ENCODE results near the gene DPP4.

DPP4 gene

DNA sequence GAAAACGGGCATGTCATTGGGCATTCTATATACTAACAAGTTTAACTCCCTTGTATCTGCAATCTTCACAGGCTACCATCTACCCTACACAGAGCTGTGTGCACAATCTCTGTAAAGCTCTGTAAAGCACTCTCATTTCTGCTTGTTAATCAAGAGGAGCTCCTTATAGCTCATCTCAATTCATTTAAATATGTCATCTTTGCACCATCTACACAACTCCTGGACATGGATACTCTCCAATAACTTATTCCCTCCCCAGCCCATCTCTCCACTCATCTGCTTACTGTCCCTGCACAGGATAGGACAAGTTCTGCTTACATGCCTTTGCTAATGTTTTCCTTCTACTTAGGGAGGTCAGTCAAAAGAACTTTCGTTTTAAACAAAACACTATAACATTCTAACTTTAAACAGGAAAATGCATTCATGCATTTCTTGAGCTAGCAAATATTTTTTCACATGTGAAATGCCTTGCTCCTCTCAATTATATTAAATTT is 61.4 kb downstream of the DPP4 start:
- no peak overlapping the region for H3K27ac ChIP-seq (ENCODE audit: low read depth, low read length)
- H2AK5ac ChIP-seq (ENCODE audit: low read length) = no peak overlapping the region
- no peak overlapping the region for H2BK120ac ChIP-seq (ENCODE audit: low read depth, low read length)
- H4K8ac ChIP-seq (ENCODE audit: low read depth, low read length) = no peak overlapping the region
- WGBS (ENCODE audit: extremely low coverage, insufficient coverage, low lambda C conversion rate) = no CpG with 5 or more reads among the region's 2 CpGs
- no peaks in the 10 kb centered on the region for H3K27me3 ChIP-seq (ENCODE audit: insufficient read depth, low read length, poor library complexity)
- H2BK15ac ChIP-seq (replicated peaks; ENCODE audit: low read depth) = no peak overlapping the region
- H2BK5ac ChIP-seq (ENCODE audit: low read length) = no peak overlapping the region
- no peak overlapping the region for H3K56ac ChIP-seq (ENCODE audit: low read length)
- H3K4me3 ChIP-seq (ENCODE audit: low read length) = no peak overlapping the region
- H3K23ac ChIP-seq (ENCODE audit: low read length) = no peak overlapping the region
- H3K18ac ChIP-seq (ENCODE audit: low read length) = no peak overlapping the region
- DNase-seq = no peak
- H3K36me3 ChIP-seq (ENCODE audit: control insufficient read depth, insufficient read depth, low read length) = no peaks in the 10 kb centered on the region
- H3K4me2 ChIP-seq (ENCODE audit: low read length) = no peak overlapping the region
- H3K79me2 ChIP-seq (ENCODE audit: control insufficient read depth, insufficient read depth, low read length) = no peaks in the 10 kb centered on the region
- H3K79me1 ChIP-seq (ENCODE audit: low read length) = no peaks in the 10 kb centered on the region
- H3K9ac ChIP-seq (ENCODE audit: low read length) = no peak overlapping the region
- peaks cover 3% of the 10 kb centered on the region for H3K4me1 ChIP-seq (ENCODE audit: control insufficient read depth, low read depth, low read length)
- H4K5ac ChIP-seq (ENCODE audit: low read length) = no peak overlapping the region
- no peak overlapping the region for H3K4ac ChIP-seq (ENCODE audit: low read depth, low read length)

DNA sequence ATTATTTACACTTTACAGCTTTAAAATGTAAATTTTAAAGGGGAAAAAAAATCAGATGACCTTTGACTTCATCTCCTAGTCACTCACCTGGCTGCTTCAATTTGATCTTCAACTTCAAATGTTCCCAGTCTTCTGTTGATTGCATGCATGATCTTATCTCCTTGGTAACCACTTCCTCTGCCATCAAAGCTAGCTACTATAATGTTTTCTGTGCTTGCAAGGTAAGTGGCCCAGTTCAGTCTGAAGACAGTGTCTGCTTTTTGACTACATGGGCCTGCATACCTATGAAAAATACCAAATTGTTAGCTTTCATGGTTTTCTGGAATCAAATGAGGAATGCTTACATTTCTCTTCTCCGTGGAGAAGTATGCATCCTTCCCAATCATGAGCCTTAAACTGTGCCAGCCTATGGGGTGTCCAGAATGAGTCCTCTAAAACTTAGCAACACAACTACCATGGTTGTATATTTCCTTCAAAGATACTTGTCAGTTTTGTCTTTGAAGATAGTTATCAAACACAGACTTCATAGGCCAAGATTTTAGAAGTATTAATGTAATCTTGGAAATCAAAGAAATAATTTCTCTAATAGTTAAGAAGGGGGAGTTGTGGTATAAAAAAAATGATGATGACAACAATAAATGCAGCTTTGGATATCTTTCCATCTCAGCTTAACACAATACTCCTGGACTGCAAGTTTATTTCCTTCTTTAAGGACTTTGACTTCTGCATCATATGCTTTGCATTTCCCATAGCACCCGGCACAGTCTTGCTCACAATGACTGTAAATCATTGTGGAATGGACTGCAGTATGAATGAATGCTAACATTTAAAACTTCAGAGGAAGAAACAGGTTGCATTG is 62.1 kb downstream of the DPP4 start:
- no peak overlapping the region for H3K4me3 ChIP-seq (ENCODE audit: low read length)
- no CpG with 5 or more reads among the region's 2 CpGs for WGBS (ENCODE audit: extremely low coverage, insufficient coverage, low lambda C conversion rate)
- DNase-seq = peak; percentile 61

GRCh38 chr2:162009543-162009942 is 64.5 kb downstream of the DPP4 start:
- peak; percentile 68 for DNase-seq
- Histone ChIP-seq H3K36me3 (ENCODE audit: control insufficient read depth, insufficient read depth, low read length) (no peaks in the 10 kb centered on the region), H2BK5ac (ENCODE audit: low read length) (no peak overlapping the region), H3K27ac (ENCODE audit: low read depth, low read length) (no peak overlapping the region), H2BK120ac (ENCODE audit: low read depth, low read length) (no peak overlapping the region), H2BK15ac (replicated peaks; ENCODE audit: low read depth) (no peak overlapping the region), H3K4me2 (ENCODE audit: low read length) (no peak overlapping the region), H3K23ac (ENCODE audit: low read length) (no peak overlapping the region), H3K9ac (ENCODE audit: low read length) (no peak overlapping the region), H4K5ac (ENCODE audit: low read length) (no peak overlapping the region), H3K4me3 (ENCODE audit: low read length) (no peak overlapping the region), H3K4ac (ENCODE audit: low read depth, low read length) (no peak overlapping the region), H3K79me1 (ENCODE audit: low read length) (no peaks in the 10 kb centered on the region), H3K18ac (ENCODE audit: low read length) (no peak overlapping the region), H2AK5ac (ENCODE audit: low read length) (no peak overlapping the region), H3K4me1 (ENCODE audit: control insufficient read depth, low read depth, low read length) (peaks cover 3% of the 10 kb centered on the region), H3K27me3 (ENCODE audit: insufficient read depth, low read length, poor library complexity) (no peaks in the 10 kb centered on the region), H3K56ac (ENCODE audit: low read length) (no peak overlapping the region), H4K8ac (ENCODE audit: low read depth, low read length) (no peak overlapping the region), H3K79me2 (ENCODE audit: control insufficient read depth, insufficient read depth, low read length) (no peaks in the 10 kb centered on the region)
- WGBS (ENCODE audit: extremely low coverage, insufficient coverage, low lambda C conversion rate) = no CpG with 5 or more reads among the region's 2 CpGs

More for the DNA sequence above, 62.1 kb downstream of the DPP4 start:
- Histone ChIP-seq H3K79me1 (ENCODE audit: low read length) (no peaks in the 10 kb centered on the region), H3K4me2 (ENCODE audit: low read length) (no peak overlapping the region), H3K4me1 (ENCODE audit: control insufficient read depth, low read depth, low read length) (peaks cover 3% of the 10 kb centered on the region), H3K27ac (ENCODE audit: low read depth, low read length) (no peak overlapping the region), H4K8ac (ENCODE audit: low read depth, low read length) (no peak overlapping the region), H4K5ac (ENCODE audit: low read length) (no peak overlapping the region), H3K23ac (ENCODE audit: low read length) (no peak overlapping the region), H2AK5ac (ENCODE audit: low read length) (no peak overlapping the region), H3K27me3 (ENCODE audit: insufficient read depth, low read length, poor library complexity) (no peaks in the 10 kb centered on the region), H3K79me2 (ENCODE audit: control insufficient read depth, insufficient read depth, low read length) (no peaks in the 10 kb centered on the region), H2BK5ac (ENCODE audit: low read length) (no peak overlapping the region), H2BK120ac (ENCODE audit: low read depth, low read length) (no peak overlapping the region), H3K18ac (ENCODE audit: low read length) (no peak overlapping the region), H3K56ac (ENCODE audit: low read length) (no peak overlapping the region), H3K36me3 (ENCODE audit: control insufficient read depth, insufficient read depth, low read length) (no peaks in the 10 kb centered on the region), H2BK15ac (replicated peaks; ENCODE audit: low read depth) (no peak overlapping the region), H3K9ac (ENCODE audit: low read length) (no peak overlapping the region), H3K4ac (ENCODE audit: low read depth, low read length) (no peak overlapping the region)

- Histone ChIP-seq H2BK5ac (ENCODE audit: low read length) (no peak overlapping the region), H3K56ac (ENCODE audit: low read length) (no peak overlapping the region), H3K27me3 (ENCODE audit: insufficient read depth, low read length, poor library complexity) (no peaks in the 10 kb centered on the region), H3K36me3 (ENCODE audit: control insufficient read depth, insufficient read depth, low read length) (no peaks in the 10 kb centered on the region), H2BK15ac (replicated peaks; ENCODE audit: low read depth) (no peak overlapping the region), H3K79me2 (ENCODE audit: control insufficient read depth, insufficient read depth, low read length) (no peaks in the 10 kb centered on the region), H2AK5ac (ENCODE audit: low read length) (no peak overlapping the region), H4K5ac (ENCODE audit: low read length) (no peak overlapping the region), H3K4me3 (ENCODE audit: low read length) (no peak overlapping the region), H3K18ac (ENCODE audit: low read length) (no peak overlapping the region), H2BK120ac (ENCODE audit: low read depth, low read length) (no peak overlapping the region), H3K27ac (ENCODE audit: low read depth, low read length) (no peak overlapping the region), H4K8ac (ENCODE audit: low read depth, low read length) (no peak overlapping the region), H3K79me1 (ENCODE audit: low read length) (no peaks in the 10 kb centered on the region), H3K23ac (ENCODE audit: low read length) (no peak overlapping the region), H3K9ac (ENCODE audit: low read length) (no peak overlapping the region), H3K4ac (ENCODE audit: low read depth, low read length) (no peak overlapping the region), H3K4me1 (ENCODE audit: control insufficient read depth, low read depth, low read length) (peaks cover 3% of the 10 kb centered on the region), H3K4me2 (ENCODE audit: low read length) (no peak overlapping the region)
- no peak for DNase-seq
- no CpG with 5 or more reads among the region's 3 CpGs for WGBS (ENCODE audit: extremely low coverage, insufficient coverage, low lambda C conversion rate)
Measured at GRCh38 chr2:162007447-162008040, 66.5 kb downstream of the DPP4 start.

GRCh38 chr2:162006337-162006736 is 67.7 kb downstream of the DPP4 start:
- peaks cover 3% of the 10 kb centered on the region for H3K4me1 ChIP-seq (ENCODE audit: control insufficient read depth, low read depth, low read length)
- no peaks in the 10 kb centered on the region for H3K36me3 ChIP-seq (ENCODE audit: control insufficient read depth, insufficient read depth, low read length)
- DNase-seq = no peak
- no peak overlapping the region for H3K4me2 ChIP-seq (ENCODE audit: low read length)
- no peak overlapping the region for H4K8ac ChIP-seq (ENCODE audit: low read depth, low read length)
- no peak overlapping the region for H2AK5ac ChIP-seq (ENCODE audit: low read length)
- no peak overlapping the region for H3K23ac ChIP-seq (ENCODE audit: low read length)
- no peak overlapping the region for H3K4me3 ChIP-seq (ENCODE audit: low read length)
- no peak overlapping the region for H3K9ac ChIP-seq (ENCODE audit: low read length)
- H3K18ac ChIP-seq (ENCODE audit: low read length) = no peak overlapping the region
- H2BK5ac ChIP-seq (ENCODE audit: low read length) = no peak overlapping the region
- no peak overlapping the region for H3K4ac ChIP-seq (ENCODE audit: low read depth, low read length)
- no peak overlapping the region for H2BK15ac ChIP-seq (replicated peaks; ENCODE audit: low read depth)
- no peak overlapping the region for H3K56ac ChIP-seq (ENCODE audit: low read length)
- H3K27ac ChIP-seq (ENCODE audit: low read depth, low read length) = no peak overlapping the region
- no peaks in the 10 kb centered on the region for H3K79me1 ChIP-seq (ENCODE audit: low read length)
- no peak overlapping the region for H2BK120ac ChIP-seq (ENCODE audit: low read depth, low read length)
- no peak overlapping the region for H4K5ac ChIP-seq (ENCODE audit: low read length)
- H3K27me3 ChIP-seq (ENCODE audit: insufficient read depth, low read length, poor library complexity) = no peaks in the 10 kb centered on the region
- no peaks in the 10 kb centered on the region for H3K79me2 ChIP-seq (ENCODE audit: control insufficient read depth, insufficient read depth, low read length)

Measured in mesendoderm (in vitro differentiated cells).